Tongue (tissue), 2 donors: ENCODE results near the gene PLAC1. TPM values are rescaled to one million over a fixed set of nuclear protein-coding genes. Genes with fewer than 3 reads are reported as not detected.

ENCODE experiments used
- DNase-seq: peaks from one replicate; pipeline ENCODE4 v3.0.0-alpha.2; 2015
- total RNA-seq: library from RNA; depleted of rRNA; stranded (reverse); fragments of >200 nt; gene quantifications from one replicate; pipeline ENCODE4 v1.2.3, GENCODE V29; 2014

Gene PLAC1, protein sequence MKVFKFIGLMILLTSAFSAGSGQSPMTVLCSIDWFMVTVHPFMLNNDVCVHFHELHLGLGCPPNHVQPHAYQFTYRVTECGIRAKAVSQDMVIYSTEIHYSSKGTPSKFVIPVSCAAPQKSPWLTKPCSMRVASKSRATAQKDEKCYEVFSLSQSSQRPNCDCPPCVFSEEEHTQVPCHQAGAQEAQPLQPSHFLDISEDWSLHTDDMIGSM
- 1.4 TPM for total RNA-seq

DNA sequence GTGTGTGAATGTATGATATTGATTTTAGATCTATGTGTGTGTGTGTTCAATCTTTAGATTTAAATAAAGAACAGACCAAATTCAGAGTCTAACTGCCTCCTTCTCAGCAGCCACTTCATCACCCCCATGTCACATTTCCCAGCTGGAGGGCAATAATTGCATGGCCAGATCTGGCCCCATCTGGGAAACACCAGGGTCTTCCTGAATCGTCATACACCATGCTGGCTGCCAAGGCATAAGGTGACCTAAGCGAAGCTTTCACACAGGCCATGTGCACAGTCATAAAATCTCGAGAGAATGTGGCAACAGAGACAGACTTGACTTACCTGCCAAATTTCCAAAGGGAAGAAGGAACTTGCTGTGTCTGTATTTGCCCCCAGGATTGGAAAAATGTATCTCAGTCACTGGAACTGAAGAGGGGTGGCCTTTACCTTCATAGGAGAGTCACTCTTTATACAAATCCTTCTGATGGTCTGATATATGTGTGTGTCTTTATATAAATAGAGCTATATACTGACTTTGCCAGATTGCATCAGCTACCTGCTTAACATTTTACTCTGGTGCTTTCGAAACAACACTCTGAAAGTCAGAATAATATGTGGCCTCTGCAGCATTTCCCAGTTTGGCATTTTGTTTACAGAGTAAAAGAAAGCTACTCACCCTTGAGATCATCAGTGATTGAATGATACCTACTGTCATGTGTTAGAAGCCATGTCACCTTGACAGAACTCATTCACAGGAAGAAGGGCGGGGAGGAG is at the start of gene PLAC1:
PLAC1 (minus strand) TSS at position 470 of the 758 bp plus-strand sequence. CDS start 91,789 bp downstream, outside the sequence.
- no peak for DNase-seq

DNA sequence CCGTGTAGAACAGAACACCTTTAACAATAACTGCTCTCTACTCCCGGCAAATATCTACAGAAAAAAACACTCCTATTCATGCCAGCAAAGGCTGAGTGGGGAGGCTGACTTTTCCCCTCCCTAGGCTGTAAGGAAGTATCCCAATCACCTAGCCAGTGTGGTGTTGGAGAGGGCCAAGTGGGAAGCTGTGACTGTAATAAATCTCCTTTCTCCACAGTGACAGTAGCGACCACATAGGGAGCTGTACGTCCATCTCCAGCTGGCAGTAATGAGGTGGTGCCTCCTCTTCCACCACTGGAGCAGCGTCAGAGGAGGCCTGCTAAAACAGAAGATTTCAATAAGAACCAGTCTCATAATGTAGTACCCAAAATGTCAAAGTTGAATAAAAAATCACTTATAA is 47.9 kb upstream of the PLAC1 start:
- no peak for DNase-seq

DNA sequence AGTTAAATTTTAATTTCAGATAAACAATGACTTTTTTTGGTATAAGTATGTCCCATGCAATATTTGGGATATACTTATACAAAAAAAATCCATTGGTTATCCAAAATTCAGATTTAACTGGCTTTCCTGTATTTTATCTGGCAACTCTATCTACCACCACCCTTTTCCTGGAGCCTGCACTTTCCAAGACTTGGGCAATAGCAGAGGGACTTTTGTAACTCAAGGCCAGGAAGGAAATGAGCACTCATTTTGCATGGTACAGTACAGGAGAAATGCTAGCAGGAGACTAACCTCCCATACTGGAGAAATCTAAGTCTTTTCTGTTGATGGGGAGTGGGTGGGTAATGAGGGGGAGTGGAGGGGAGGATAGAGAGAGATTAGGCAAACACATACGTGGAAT is 37.7 kb upstream of the PLAC1 start:
- no peak for DNase-seq

DNA sequence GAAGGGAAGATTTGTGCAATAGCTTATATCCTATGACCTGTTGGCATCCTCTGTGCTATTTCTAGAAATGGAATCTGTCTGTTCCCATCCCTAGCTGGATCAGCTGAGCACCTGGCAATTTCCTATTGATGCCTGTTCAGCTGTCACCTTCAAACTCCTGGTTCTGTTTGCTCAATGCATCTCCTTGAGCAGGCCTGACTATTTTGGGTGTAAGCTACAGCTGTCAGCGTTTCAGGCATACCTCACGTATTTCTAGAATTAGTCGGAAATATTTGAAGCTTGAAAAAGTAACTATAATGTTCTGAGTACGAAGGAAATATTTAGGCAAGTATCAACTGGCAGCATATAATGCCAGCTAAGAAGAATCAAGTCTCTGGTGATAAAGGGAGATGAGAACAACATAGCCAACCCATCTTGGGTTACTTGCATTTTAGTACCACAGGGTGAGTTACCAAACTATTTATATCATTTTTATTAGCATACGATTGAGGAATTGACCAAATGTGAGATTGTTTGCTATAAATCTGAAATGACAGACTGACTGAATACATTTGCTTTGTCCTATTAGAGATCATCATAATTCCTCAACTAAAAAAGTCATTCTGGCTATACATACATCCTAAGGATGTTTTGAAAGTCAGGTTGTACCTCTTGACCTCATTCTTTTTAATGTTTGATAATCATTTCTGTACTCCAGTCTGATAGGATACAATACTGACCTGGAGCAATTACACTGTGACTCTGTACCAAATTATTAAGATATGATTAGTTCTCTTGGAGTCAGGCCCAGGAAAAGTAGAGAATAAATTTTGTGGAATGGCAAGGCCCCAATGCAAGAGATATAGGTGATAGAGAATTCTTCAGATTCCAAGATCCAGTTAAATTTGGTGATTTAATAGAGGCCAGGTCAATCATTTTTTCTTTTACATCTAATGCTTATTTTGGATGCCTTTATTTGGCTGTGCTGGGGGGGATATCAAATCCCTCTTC is 36.4 kb upstream of the PLAC1 start:
- DNase-seq, result peak; percentile 59

DNA sequence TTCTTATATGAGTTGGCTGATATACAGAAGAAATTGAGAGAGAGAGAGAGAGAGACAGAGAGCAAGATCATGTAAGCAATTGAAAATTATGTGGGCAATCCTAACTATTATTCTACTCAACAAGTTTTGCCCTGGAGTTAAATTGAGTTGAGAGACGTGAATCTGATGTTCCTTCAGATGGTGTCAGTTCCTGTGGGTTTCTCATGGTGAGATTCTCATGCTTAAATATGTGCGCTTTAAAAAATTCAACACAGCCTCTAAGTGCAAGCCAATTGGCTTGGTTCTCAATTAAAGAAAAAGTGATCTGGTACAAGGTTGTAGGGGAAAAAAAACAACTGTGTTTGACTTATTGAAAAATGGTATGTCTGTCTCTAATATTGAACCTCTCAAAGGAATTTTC is 35.4 kb upstream of the PLAC1 start:
- no peak for DNase-seq

DNA sequence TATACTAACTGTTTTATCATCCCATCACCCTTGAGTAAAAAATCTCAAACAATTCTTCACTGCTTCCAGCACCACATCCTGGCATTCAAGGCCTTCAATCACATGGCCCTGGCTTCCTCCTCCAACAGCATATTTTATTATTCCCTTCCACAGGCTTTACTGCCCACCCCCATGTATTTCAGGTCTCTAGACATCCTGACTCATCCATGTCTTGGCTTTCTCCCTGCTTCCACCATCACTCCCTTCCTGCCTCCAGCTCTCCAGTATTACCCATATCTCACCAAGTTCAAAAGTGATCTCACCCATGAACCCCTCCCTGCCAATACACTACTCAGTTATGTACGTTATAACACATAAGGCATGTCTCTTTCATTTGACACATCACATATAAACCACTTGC is 34.7 kb upstream of the PLAC1 start:
- DNase-seq, result no peak

DNA sequence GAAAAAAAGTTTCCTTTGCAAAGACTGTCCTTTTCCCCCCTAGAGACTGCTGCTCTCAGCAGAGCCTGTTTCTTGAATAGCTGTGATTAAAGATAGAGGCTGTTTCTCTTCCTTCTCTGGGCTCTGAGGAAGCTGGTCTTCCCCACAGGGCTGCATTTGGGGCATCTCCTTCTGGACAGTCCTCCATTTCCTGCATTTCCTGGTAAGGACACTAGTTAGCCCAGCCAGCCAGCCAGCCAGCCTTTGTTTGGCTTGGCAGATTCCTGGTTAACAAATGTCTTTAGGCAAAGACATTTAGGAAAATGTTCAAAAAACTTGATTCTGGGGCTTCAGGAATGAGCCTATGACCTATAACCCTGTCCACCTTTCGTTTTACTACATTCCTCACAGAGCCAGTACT is 34.0 kb upstream of the PLAC1 start:
- no peak for DNase-seq

DNA sequence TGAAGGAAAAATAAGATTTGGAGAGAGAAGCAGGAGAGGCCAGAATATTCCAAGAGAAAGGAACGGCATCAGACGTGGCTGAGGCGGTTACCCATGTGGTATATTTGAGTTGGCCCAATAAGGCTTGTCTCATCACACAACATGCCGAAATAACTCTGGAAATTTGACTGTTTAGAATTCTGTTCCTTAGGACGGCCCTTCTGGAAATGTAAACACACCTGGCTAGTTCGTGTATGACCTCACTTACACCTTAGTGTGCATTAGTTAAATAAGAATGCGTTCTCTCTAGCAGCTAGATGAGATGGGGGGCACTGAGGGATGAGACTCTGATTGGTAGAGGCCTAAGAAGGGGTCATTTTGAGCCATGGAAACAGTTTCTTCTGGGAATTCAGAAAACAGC is 33.2 kb upstream of the PLAC1 start:
- peak; percentile 32 for DNase-seq

DNA sequence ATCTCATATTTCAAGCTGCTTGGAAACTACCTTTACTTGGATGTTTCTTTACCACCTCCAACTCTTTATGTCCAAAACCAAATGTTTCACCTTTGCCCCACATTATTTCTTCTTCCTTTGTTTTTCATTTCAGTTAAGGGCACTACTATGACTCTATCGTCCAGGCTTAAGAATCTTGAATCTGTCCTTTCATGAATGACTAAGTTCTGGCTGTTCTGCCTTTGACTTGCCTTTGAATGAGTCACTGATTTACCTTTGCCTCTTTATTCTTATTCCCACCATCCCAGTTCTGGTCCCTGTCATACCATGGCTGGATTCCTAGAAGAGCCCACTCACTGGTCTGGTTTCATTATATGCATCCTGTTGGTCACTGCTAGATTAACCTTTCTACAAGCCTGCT is 30.6 kb upstream of the PLAC1 start:
- peak; percentile 28 for DNase-seq

DNA sequence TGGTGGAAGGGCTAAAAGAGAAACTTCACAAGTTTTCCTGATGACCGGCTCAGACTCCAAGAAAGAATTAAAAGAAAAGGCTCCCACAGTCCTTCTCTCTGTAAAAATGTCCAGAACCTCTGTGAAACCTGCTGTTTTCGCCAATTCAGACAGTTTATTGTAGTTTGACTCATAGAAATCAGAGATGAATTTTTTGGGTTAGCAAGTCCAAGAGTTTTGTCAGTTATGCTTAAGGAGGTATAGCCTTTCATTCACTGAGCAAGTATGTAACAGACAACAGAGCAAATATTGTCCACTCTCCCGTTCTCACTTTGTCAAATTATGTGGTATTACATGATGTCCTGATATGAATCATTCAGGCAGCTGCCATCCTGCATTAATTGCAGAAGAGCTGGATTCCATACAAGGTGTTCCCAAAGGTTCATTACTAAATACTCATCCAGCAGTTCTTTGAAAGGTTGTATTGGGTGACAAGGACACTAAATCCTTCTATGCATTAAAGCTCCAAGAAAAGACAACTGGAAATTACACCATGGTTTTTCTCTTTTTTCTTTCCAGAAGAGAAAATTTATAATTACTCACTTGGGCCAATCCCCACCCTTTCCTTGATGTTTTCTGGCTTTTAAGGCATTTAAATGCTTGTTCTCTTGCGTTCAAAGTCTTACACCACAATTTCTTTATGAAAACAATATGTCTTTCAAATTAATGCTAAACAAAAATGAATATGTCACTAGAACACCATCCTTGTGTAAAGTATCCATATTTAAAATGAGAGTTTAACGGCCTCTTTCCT is 30.0 kb upstream of the PLAC1 start:
- DNase-seq, result peak; percentile 51

DNA sequence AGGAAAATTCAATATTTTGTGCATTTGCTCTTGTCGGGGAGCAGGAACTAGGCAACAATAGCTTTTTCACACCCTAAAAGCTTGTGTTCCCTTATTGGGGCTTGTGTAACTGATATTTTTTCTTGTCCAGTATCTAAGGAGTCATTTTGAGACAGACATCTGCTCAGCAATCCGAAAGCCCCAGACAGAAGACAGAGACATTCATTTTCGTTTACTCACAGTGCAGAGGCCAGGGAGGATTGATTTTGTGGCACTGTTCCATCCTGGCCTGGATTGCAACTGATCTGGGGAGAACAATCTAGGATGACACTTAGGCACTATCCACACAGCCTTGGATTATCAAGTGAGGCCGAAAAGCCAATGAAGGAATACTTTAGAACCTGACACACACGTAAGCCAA is 27.4 kb upstream of the PLAC1 start:
- DNase-seq, result peak; percentile 43

DNA sequence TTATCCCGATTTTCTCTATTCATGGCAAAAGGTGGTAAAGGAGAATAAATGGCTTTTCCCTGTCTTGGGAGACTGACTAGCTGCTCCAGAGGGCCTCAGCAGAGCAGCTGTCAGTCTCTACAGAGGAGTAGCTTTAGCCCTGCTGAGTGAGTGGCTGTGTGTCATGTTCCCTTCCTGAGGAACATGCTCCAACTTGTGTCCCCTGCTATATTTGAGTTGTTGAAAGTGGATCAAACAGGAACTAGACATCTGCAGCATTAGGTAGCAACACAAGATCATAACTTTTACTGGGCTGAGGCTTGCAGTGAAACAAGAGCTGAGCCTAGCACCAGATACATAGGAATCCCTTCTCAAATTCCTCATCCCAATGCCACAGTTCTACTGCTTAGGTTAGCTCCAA is 26.7 kb upstream of the PLAC1 start:
- DNase-seq, result peak; percentile 72

DNA sequence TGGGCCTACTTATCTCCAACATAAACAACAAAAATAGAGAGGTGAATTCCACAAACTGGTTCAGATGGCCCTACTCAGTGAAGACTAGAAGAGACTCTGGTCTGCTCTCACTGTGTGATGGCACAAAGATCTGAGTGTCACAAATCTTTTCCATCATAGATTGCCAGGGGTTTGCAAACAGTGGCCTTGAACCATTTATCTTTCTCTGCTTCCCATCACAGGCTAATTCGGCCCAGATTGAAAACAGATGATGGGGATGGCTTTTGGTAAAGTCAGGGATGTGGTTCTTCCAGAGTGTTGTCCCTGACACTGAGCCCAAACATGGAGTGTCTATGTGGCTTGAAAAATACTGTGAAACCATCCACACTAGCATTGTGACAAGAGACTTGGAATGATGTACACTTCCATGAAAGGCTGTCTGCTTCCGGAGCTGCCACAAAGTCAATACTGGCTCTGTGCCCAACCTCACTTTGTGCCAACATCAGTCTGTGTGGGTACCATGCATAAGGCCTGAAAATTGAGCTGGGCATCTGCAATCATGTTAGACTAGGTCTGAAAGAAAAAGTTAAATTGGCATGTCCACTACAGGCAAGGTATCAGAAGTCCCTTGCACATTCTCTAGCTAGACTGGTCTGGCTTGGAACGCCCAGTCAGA is 25.2 kb upstream of the PLAC1 start:
- peak; percentile 32 for DNase-seq

DNA sequence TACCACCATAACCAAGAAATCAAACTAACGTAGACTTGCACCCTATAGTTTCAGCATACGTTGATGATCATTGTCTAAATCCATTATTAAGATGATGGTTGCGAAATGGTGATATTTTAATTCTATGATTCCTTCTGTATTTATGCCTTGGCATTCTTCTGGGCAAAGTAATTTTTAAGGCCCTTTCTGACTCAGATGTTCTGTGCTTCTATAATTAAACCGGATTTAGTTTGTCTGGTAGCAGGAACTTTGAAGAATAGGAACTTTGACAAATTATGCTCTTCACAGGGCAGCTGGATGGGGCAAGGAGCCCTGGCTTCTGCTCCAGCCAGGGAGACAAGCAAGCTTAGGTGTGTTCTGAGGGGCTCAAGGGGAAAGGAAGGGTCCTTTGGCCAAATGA is 23.8 kb upstream of the PLAC1 start:
- DNase-seq, result no peak

DNA sequence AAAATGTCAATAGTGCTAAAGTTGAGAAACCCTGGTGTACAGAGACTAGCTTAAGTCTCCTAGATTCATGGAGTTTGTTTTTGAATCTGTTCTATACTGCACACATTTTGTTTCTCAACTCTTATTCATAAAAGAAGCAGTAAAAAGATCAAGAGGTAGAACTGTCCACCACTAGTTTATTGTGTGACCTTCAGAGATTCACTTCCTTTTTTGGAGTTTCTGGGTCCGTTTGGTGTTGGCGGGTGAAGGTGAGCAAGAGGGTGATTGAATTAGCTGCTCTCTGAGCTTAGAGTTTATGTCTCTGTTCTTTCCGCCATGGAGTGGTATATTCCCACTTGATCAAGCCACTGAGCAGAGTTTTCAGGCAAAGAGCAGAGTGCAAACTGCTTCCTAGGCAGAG is 21.4 kb upstream of the PLAC1 start:
- no peak for DNase-seq

DNA sequence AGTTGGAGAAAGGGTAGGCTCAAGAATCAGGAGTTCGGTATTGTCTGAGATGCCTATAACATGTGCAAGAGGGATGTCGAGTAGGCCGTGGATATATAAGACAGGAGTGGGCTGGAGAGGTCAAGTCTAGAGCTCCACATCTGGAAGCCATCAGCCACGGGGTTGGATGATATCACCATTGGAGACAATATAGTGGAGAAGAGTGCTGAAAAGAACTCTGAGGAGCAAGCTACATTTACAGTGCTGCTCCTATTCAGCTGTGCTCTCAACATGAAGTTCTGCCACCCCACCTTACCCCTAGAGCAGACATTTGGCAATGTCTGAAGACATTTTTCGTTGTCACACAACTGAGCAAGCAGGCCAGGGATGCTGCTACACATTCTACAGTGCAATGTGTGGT is 20.9 kb upstream of the PLAC1 start:
- peak; percentile 59 for DNase-seq

DNA sequence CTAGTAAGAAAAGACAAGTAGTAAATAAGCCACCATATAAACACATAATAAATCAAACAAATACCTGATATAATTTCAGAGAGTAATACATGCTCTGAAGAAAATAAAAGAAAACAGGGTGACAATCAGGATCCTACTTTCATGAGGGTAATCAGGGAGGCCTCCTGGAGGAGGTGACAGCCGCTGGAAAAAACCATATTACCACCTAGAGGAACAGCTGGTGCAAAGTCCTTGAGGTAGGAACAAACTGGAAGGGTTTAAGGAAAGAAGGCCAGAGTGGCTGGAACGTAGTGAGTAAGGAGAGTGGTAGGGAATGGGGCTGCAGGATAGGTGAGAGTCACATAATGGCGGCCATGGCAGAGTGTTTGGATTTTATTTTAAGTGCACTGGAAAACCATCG is 19.1 kb upstream of the PLAC1 start:
- no peak for DNase-seq

DNA sequence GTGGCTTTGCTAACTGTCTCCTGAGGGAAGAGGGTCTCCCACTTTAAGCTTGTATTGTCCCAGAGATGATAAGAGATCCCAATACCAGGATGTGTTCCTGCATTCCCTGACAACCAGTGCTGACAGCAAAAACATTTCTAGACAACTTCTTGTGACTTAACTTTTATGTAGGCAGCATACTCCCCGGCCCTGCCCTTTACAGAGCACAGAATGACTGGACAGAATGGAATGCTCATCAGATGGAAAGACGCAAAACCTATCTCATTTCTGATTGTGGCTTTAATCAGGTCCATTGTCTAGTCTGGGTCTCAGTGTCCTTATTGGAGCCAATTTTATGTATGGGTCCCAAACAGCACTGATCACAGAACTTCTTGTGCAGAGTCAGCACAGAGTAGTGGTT is 18.2 kb upstream of the PLAC1 start:
- no peak for DNase-seq

DNA sequence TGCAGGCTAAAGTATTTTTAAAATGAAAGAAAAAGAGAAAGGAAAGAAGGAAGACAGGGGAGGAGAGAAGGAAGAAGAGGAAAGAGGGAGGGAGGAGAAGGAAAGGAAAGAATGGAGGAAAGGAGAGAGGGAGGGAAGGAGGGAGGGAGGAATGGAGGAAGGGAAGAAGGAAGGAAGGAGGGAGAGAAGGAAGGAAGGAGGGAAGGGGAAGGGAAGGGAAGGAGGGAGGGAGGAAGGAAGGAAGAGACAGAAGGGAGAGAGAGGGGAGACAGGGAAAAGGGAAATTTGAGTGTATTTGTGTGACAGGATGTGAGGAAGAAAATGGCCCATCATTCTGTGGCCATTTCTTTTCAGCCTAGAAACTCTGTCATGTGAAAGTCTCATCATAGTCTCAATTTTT is 14.9 kb upstream of the PLAC1 start:
- no peak for DNase-seq

DNA sequence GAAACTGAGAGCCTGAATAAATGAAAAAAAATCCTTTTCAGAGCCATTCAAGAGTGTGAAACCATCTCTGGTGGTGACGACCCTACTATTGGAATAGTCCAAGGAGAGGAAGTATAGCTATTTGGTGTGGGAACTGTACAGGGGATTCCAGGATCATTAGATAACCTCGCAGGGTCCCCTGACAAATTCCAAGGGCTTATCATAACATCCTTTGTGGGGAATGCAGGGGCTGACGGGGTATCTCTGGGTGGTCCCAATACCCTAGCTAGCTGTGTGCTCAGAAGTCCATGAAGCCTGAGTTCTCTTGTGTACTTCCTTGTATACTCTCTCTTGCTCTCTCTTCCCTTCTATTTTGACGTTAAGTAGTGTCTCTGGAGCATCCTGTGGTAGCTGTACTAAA is 13.8 kb upstream of the PLAC1 start:
- DNase-seq, result no peak

DNA sequence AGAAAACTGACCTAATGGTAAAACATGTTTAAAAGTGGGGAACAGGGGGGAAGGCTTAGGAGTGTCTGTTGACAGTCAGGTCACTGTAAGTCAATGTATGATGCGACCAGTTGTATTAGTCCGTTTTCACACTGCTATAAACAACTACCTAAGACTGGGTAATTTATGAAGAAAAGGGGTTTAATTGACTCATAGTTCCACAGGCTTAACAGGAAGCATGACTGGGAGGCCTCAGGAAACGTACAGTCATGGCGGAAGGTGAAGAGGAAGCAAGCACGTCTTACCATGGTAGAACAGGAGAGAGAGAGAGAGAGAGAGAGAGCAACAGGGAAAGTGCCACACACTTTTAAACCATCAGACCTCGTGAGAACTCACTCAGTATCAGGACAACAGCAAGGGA is 13.0 kb upstream of the PLAC1 start:
- no peak for DNase-seq
